K562 (cell line): ENCODE data around the gene MAST4.

Experiments
- ARNT ChIP-seq, 2 experiments: fragments of 450-650 bp; IDR thresholded peaks; 2 replicates each; pipeline ENCODE4 v1.6.1; 2016; ENCODE audit warnings: mild to moderate bottlenecking in 1 of 2
- CBX3 ChIP-seq, 2 experiments: IDR thresholded peaks; 1 replicate in 1 of 2; 2 replicates in 1 of 2; pipeline ENCODE4 v1.6.1; 2012; ENCODE audit warnings: inconsistent platforms in 2 of 2, low read length in 2 of 2, borderline replicate concordance in 1 of 2, control low read depth in 1 of 2
- CTCF ChIP-seq, 3 experiments: IDR thresholded peaks in 2 of 3; conservative IDR thresholded peaks in 1 of 3; 2 replicates each; pipeline ENCODE4 v1.5.1; 2011 to 2012; ENCODE audit warnings: low read length in 3 of 3, mild to moderate bottlenecking in 3 of 3, control low read depth in 2 of 3, improper control_type of control experiment in 1 of 3, inconsistent platforms in 1 of 3, low read depth in 1 of 3, mixed read lengths in 1 of 3, moderate library complexity in 1 of 3; ENCODE audit not compliant: insufficient read depth in 2 of 3
- KDM5B ChIP-seq: fragments of 200-600 bp; sonication (generic); IDR thresholded peaks from 2 replicates; pipeline ENCODE4 v1.6.1; 2012; ENCODE audit warnings: low read depth, mild to moderate bottlenecking, moderate library complexity, low read length, control low read depth, inconsistent platforms; ENCODE audit not compliant: insufficient replicate concordance
- MEIS2 ChIP-seq: fragments of 450-650 bp; IDR thresholded peaks from 2 replicates; pipeline ENCODE4 v1.6.1; 2014; ENCODE audit warnings: mild to moderate bottlenecking; ENCODE audit not compliant: partially characterized antibody
- MNT ChIP-seq, 2 experiments: fragments of 450-650 bp; conservative IDR thresholded peaks; 2 replicates each; pipeline ENCODE4 v1.6.1; 2017; ENCODE audit warnings: mild to moderate bottlenecking in 2 of 2, moderate library complexity in 2 of 2
- MTA2 ChIP-seq: fragments of 450-650 bp; IDR thresholded peaks from 2 replicates; pipeline ENCODE4 v1.6.1; 2016; ENCODE audit warnings: low read depth
- POLR2A ChIP-seq: fragments of 450-650 bp; conservative IDR thresholded peaks from 2 replicates; pipeline ENCODE4 v1.6.1; 2016
- PRDM10 ChIP-seq: fragments of 450-650 bp; IDR thresholded peaks from 2 replicates; pipeline ENCODE4 v1.6.1; 2018; ENCODE audit not compliant: partially characterized antibody
- TAF1 ChIP-seq: IDR thresholded peaks from 2 replicates; pipeline ENCODE4 v1.6.1; 2011; ENCODE audit warnings: mild to moderate bottlenecking, low read length, moderate library complexity; ENCODE audit not compliant: insufficient read depth, control insufficient read depth, severe bottlenecking; ENCODE audit errors: extremely low read depth
- ZNF23 ChIP-seq: fragments of 250-450 bp; sonication (Bioruptor Pico); IDR thresholded peaks from 2 replicates; pipeline ENCODE4 v1.4.0; 2020; ENCODE audit warnings: mild to moderate bottlenecking
- ZNF274 ChIP-seq: IDR thresholded peaks from 2 replicates; pipeline ENCODE4 v1.6.1; 2011; ENCODE audit warnings: low read depth, mild to moderate bottlenecking, low read length, moderate library complexity, borderline replicate concordance
- ZNF609 ChIP-seq: sonication (generic); formaldehyde crosslinking; IDR thresholded peaks from 2 replicates; pipeline ENCODE4 v1.8.1; 2023; ENCODE audit warnings: missing genetic modification reagents, mild to moderate bottlenecking, borderline replicate concordance

GRCh38 chr5:66986534-66986933, 390.3 kb downstream of the MAST4 start:
- no peak for TF ChIP-seq CTCF (IDR thresholded peaks at IDR 0.05 in 2 of 3, conservative IDR thresholded peaks at IDR 0.05 in 1 of 3; ENCODE audit: insufficient read depth in 2 of 3, low read depth in 1 of 3, low read length in 3 of 3)
- TF ChIP-seq MNT (conservative IDR thresholded peaks at IDR 0.05), result no peak
- no peak for TF ChIP-seq PRDM10
- no peak for TF ChIP-seq ZNF609 (CRISPR knock-in tag)
- TF ChIP-seq MEIS2, result no peak
- TF ChIP-seq POLR2A, result no peak
- TF ChIP-seq ARNT (IDR thresholded peaks at IDR 0.05), result no peak
- no peak for TF ChIP-seq CBX3 (IDR thresholded peaks at IDR 0.05; ENCODE audit: borderline replicate concordance in 1 of 2, low read length in 2 of 2)
- no peak for TF ChIP-seq ZNF23 (CRISPR knock-in tag)
- TF ChIP-seq KDM5B, result no peak
- no peak for TF ChIP-seq MTA2
- TF ChIP-seq ZNF274, result no peak
- TF ChIP-seq TAF1, result no peak
